ENCODE measurements around the gene CFAP74.

The CFAP74 gene

DNA sequence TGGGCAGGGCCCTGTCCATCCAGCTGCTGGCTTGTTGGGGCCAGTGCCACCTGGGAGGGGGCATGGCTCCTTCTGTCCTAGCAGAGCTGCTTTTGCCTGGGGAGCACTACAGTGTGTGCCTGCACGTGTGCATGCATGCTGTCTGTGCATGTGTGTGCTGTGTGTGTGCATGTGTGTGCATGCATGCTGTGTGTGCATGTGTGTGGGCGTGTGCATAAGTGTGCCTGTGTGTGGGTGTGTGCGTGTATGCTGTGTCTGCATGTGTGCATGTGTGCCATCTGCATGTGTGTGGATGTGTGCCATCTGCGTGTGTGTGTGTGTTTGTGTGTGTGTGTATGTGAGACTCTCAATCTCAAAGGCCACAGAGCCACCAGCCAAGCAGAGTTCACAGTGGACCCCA is 38.3 kb upstream of the CFAP74 start:
- no peak for TF ChIP-seq USF1 (IDR thresholded peaks at IDR 0.05)
- TF ChIP-seq REST (IDR thresholded peaks at IDR 0.05; ENCODE audit: low read depth), result no peak
- no peak for TF ChIP-seq MAX (IDR thresholded peaks at IDR 0.05)
- TF ChIP-seq EGR1 (IDR thresholded peaks at IDR 0.05), result no peak
- TF ChIP-seq CEBPB (IDR thresholded peaks at IDR 0.05), result no peak
- no peak for TF ChIP-seq NFIC (IDR thresholded peaks at IDR 0.05)
- no peak for TF ChIP-seq TEAD4 (IDR thresholded peaks at IDR 0.05)
- no peak for TF ChIP-seq YY1 (IDR thresholded peaks at IDR 0.05; ENCODE audit: low read depth)
- no peak for TF ChIP-seq CREB1 (IDR thresholded peaks at IDR 0.05; ENCODE audit: low read depth)
- TF ChIP-seq TCF12 (IDR thresholded peaks at IDR 0.05; ENCODE audit: low read depth), result no peak
- TF ChIP-seq ZBTB7A (IDR thresholded peaks at IDR 0.05; ENCODE audit: low read depth), result no peak
- no peak for TF ChIP-seq FOXM1 (IDR thresholded peaks at IDR 0.05; ENCODE audit: borderline replicate concordance, low read depth)
- no peak for TF ChIP-seq TAF1 (IDR thresholded peaks at IDR 0.05; ENCODE audit: low read depth)

GRCh38 chr1:2041305-2041704 is 37.7 kb upstream of the CFAP74 start:
- TF ChIP-seq NFIC (IDR thresholded peaks at IDR 0.05) (no peak), REST (IDR thresholded peaks at IDR 0.05; ENCODE audit: low read depth) (no peak), YY1 (IDR thresholded peaks at IDR 0.05; ENCODE audit: low read depth) (no peak)

DNA sequence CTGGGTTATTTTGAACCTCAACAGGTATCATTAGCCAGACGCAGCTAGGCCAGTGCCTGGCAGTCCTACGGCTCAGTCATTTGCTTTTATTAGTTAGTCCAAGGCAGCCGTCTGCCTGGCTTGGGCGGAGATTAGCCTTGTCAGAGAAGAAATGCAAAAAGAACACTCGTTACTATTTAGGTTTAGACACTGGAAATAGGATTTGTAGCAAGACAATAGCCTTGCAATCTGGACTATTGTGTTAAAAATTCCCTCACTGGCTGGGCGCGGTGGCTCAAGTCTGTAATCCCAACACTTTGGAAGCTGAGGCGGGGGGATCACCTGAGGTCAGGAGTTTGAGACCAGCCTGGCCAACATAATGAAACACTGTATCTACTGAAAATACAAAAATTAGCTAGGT is 35.7 kb upstream of the CFAP74 start:
- TF ChIP-seq REST (IDR thresholded peaks at IDR 0.05; ENCODE audit: low read depth), result no peak
- no peak for TF ChIP-seq CEBPB (IDR thresholded peaks at IDR 0.05)
- no peak for TF ChIP-seq RAD21 (IDR thresholded peaks at IDR 0.05; ENCODE audit: low read depth)
- TF ChIP-seq EP300 (IDR thresholded peaks at IDR 0.05; ENCODE audit: borderline replicate concordance), result no peak
- no peak for TF ChIP-seq TAF1 (IDR thresholded peaks at IDR 0.05; ENCODE audit: low read depth)
- no peak for TF ChIP-seq TEAD4 (IDR thresholded peaks at IDR 0.05)
- TF ChIP-seq TCF12 (IDR thresholded peaks at IDR 0.05; ENCODE audit: low read depth), result no peak
- TF ChIP-seq CREB1 (IDR thresholded peaks at IDR 0.05; ENCODE audit: low read depth), result no peak
- TF ChIP-seq ZBTB7A (IDR thresholded peaks at IDR 0.05; ENCODE audit: low read depth), result no peak
- no peak for TF ChIP-seq EGR1 (IDR thresholded peaks at IDR 0.05)
- TF ChIP-seq MAX (IDR thresholded peaks at IDR 0.05), result no peak
- no peak for TF ChIP-seq USF1 (IDR thresholded peaks at IDR 0.05)

DNA sequence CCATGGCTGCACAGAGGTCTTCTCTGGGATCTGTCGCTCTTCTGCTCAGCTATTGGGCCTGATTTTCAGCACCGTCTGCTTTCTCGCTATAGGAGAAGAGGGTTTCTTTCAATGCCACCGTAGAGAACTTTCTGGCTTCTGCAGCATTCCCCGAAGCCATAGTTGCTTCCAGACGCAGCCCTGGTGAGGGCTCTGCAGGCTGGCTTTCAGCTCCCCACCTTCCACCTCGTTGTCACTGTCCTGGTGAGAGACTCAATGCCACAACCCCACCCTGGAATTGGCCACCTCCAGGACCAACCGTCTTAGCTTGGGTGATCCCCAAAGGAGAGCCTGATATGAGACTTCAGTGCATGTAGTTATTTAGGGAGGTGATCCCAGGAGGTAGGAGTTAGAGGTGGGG is 34.6 kb upstream of the CFAP74 start:
- TF ChIP-seq MAX (IDR thresholded peaks at IDR 0.05), result no peak
- no peak for TF ChIP-seq RAD21 (IDR thresholded peaks at IDR 0.05; ENCODE audit: low read depth)
- no peak for TF ChIP-seq CEBPB (IDR thresholded peaks at IDR 0.05)
- TF ChIP-seq FOXM1 (IDR thresholded peaks at IDR 0.05; ENCODE audit: borderline replicate concordance, low read depth), result no peak
- no peak for TF ChIP-seq EP300 (IDR thresholded peaks at IDR 0.05; ENCODE audit: borderline replicate concordance)
- no peak for TF ChIP-seq CREB1 (IDR thresholded peaks at IDR 0.05; ENCODE audit: low read depth)
- no peak for TF ChIP-seq YY1 (IDR thresholded peaks at IDR 0.05; ENCODE audit: low read depth)
- TF ChIP-seq TAF1 (IDR thresholded peaks at IDR 0.05; ENCODE audit: low read depth), result no peak
- TF ChIP-seq TEAD4 (IDR thresholded peaks at IDR 0.05), result no peak
- no peak for TF ChIP-seq EGR1 (IDR thresholded peaks at IDR 0.05)
- TF ChIP-seq NFIC (IDR thresholded peaks at IDR 0.05), result no peak
- no peak for TF ChIP-seq ZBTB7A (IDR thresholded peaks at IDR 0.05; ENCODE audit: low read depth)
- no peak for TF ChIP-seq REST (IDR thresholded peaks at IDR 0.05; ENCODE audit: low read depth)
- TF ChIP-seq TCF12 (IDR thresholded peaks at IDR 0.05; ENCODE audit: low read depth), result no peak
- no peak for TF ChIP-seq USF1 (IDR thresholded peaks at IDR 0.05)
